Measurements from ENCODE around the gene PLPP2.
"Not testable (repeated sequence)": the region's sequence is repeated elsewhere in the genome, so short reads cannot be mapped to it uniquely, and the experiment has no call there.

The PLPP2 gene

GRCh38 chr19:271856-272255 lies 19.3 kb downstream of the PLPP2 start:
- DNase-seq (ENCODE audit: low read depth, low spot score): no peak

GRCh38 chr19:270766-271318 lies 20.4 kb downstream of the PLPP2 start:
- DNase-seq (ENCODE audit: low read depth, low spot score): not testable (repeated sequence)

GRCh38 chr19:269241-269640 lies 22.0 kb downstream of the PLPP2 start:
- DNase-seq (ENCODE audit: low read depth, low spot score): no peak

GRCh38 chr19:262125-262524 lies 29.1 kb downstream of the PLPP2 start:
- DNase-seq (ENCODE audit: low read depth, low spot score): no peak

GRCh38 chr19:256804-257203 lies 34.4 kb downstream of the PLPP2 start:
- not testable (repeated sequence) for DNase-seq (ENCODE audit: low read depth, low spot score)

- DNase-seq (ENCODE audit: low read depth, low spot score): not testable (repeated sequence)
Observed at GRCh38 chr19:252421-253186, 38.6 kb downstream of the PLPP2 start.

GRCh38 chr19:246551-246950 lies 44.7 kb downstream of the PLPP2 start:
- no peak for DNase-seq (ENCODE audit: low read depth, low spot score)

- not testable (repeated sequence) for DNase-seq (ENCODE audit: low read depth, low spot score)
Observed at GRCh38 chr19:245900-246299, 45.3 kb downstream of the PLPP2 start.

GRCh38 chr19:245457-245856 lies 45.7 kb downstream of the PLPP2 start:
- no peak for DNase-seq (ENCODE audit: low read depth, low spot score)
